NB4 (cell line): ENCODE results near the gene LYRM7.
"Not testable (repeated sequence)": the region's sequence is repeated elsewhere in the genome, so short reads cannot be mapped to it uniquely, and the experiment has no call there.

ENCODE experiments used
- DNase-seq: peaks from one replicate; pipeline ENCODE4 v3.0.0; 2010; ENCODE audit warnings: low read depth
- H3K4me3 ChIP-seq: one replicate; pipeline ENCODE4 v1.5.1; 2011; ENCODE audit warnings: mild to moderate bottlenecking, low read depth, low read length, moderate library complexity
- CTCF ChIP-seq: IDR thresholded peaks from one replicate; pipeline ENCODE4 v1.5.1; 2012; ENCODE audit warnings: low read depth, low read length
- MAX ChIP-seq: IDR thresholded peaks from 2 replicates; pipeline ENCODE4 v1.6.1; 2011; ENCODE audit warnings: low read depth, low read length
- MYC ChIP-seq: IDR thresholded peaks from 2 replicates; pipeline ENCODE4 v1.6.1; 2011; ENCODE audit warnings: low read depth, low read length
- POLR2A ChIP-seq: IDR thresholded peaks from 2 replicates; pipeline ENCODE4 v1.6.1; 2011; ENCODE audit warnings: mild to moderate bottlenecking; ENCODE audit not compliant: insufficient read length; ENCODE audit errors: extremely low read depth

Gene LYRM7

GRCh38 chr5:131246504-131246903 is 75.8 kb downstream of the LYRM7 start:
- TF ChIP-seq MAX = no peak
- TF ChIP-seq CTCF = no peak
- no peak for TF ChIP-seq POLR2A
- no peak for TF ChIP-seq MYC
- no peak overlapping the region for H3K4me3 ChIP-seq
- no peak for DNase-seq

GRCh38 chr5:131250751-131251475 is 80.2 kb downstream of the LYRM7 start:
- H3K4me3 ChIP-seq = no peak overlapping the region
- TF ChIP-seq MAX = no peak
- TF ChIP-seq POLR2A = no peak
- TF ChIP-seq MYC = no peak
- TF ChIP-seq CTCF = no peak
- no peak for DNase-seq

GRCh38 chr5:131252824-131253171 is 82.1 kb downstream of the LYRM7 start:
- H3K4me3 ChIP-seq = peak overlapping the region; percentile 58

GRCh38 chr5:131254025-131254424 is 83.3 kb downstream of the LYRM7 start:
- not testable (repeated sequence) for H3K4me3 ChIP-seq, DNase-seq

More at GRCh38 chr5:131252824-131253171, 82.1 kb downstream of the LYRM7 start:
- DNase-seq = peak; percentile 97
- TF ChIP-seq MYC (peak; percentile 90), MAX (peak; percentile 77), POLR2A (peak; percentile 33), CTCF (no peak)

GRCh38 chr5:131254741-131255140 is 84.0 kb downstream of the LYRM7 start:
- no peak overlapping the region for H3K4me3 ChIP-seq
- TF ChIP-seq CTCF (no peak), POLR2A (no peak), MAX (no peak), MYC (no peak)
- DNase-seq = no peak
